ENCODE measurements around the gene ARMH2. TPM values are rescaled to one million over a fixed set of nuclear protein-coding genes. Genes with fewer than 3 reads are reported as not detected.

The ARMH2 gene
- total RNA-seq, 2 donors from 2014 or later, result not detected

Other genes with a start within 250 kb of the ARMH2 start
- gene KIAA0319, start 152.7 kb downstream of the ARMH2 start, total RNA-seq, result under 1 TPM; 0.05 to 0.06 TPM
- 10 to 100 TPM; 29.5 to 35.2 TPM for gene TDP2, start 132.0 kb downstream of the ARMH2 start, total RNA-seq
- 10 to 100 TPM; 63.0 to 70.8 TPM for gene ACOT13, start 131.8 kb downstream of the ARMH2 start, total RNA-seq
- gene C6orf62, start 79.8 kb downstream of the ARMH2 start, total RNA-seq, result 10 to 100 TPM; 58.1 to 67.0 TPM
- 10 to 100 TPM in 1 of 2 donors, 1 to 10 TPM in 1; 6.3 to 10.5 TPM for gene GMNN, start 24.0 kb downstream of the ARMH2 start, total RNA-seq
- 1 to 10 TPM; 4.8 to 5.4 TPM for gene RIPOR2, start 137.0 kb upstream of the ARMH2 start, total RNA-seq